Gastroesophageal sphincter (tissue), 3 donors: Measurements from ENCODE around the gene LRRC46.
A peak's percentile ranks its signal among the peaks of the same experiment; 100 is the strongest.

Experiments
- POLR2AphosphoS5 ChIP-seq: sonication (generic); formaldehyde crosslinking; IDR thresholded peaks from one replicate; pipeline ENCODE4 v1.6.1; 2017; ENCODE audit warnings: antibody characterized with exemption
- TF ChIP-seq, protein P1 (sequence below), 4 experiments: fragments of 200-600 bp in 2 of 4; fragments of 450-650 bp in 2 of 4; sonication (generic) in 1 of 4; IDR thresholded peaks; one replicate each; pipeline ENCODE4 v1.5.1; 2017 to 2019; ENCODE audit warnings: antibody characterized with exemption in 4 of 4, mild to moderate bottlenecking in 2 of 4, moderate library complexity in 2 of 4

DNA sequence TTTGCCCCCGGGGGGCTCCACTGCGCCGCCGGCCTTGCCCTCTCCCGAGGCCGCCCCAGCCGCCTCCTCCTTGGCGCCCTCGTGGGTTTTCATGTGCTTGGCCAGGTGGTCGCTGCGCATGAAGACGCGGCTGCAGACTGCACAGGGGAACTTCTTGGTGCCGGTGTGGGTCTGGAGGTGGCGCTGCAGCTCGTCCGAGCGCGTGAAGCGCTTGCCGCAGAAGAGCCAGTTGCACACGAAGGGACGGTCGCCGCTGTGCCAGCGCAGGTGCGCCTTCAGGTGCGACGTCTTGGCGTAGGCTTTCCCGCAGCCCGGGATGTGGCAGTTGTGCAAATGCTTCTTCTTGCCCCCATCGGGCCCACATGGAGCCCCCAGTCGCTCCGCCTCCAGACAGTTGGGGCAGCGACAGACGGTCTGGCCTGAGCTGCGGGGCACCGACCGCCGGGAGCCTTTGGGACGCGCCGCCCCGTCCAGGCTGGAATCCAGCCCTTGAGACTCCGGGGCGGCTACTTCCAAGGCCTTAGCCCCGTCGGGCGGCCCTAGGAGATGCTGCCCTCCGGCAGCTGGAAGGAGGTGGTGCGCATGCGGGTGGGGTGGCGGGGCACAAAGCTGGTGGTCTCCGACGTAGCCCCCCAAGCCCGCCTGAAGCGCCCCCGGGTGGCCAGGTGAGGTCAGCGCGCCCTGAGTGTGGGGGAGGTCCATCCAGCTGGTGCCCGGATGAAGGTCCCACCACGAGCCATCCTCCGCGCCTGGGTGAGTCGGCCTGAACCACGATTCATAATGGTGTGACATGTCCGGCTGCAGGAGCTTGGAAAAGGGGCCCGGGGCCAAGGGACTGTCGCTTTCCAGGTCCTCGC lies 16.1 kb downstream of the LRRC46 start:
- TF ChIP-seq, protein P1, sequence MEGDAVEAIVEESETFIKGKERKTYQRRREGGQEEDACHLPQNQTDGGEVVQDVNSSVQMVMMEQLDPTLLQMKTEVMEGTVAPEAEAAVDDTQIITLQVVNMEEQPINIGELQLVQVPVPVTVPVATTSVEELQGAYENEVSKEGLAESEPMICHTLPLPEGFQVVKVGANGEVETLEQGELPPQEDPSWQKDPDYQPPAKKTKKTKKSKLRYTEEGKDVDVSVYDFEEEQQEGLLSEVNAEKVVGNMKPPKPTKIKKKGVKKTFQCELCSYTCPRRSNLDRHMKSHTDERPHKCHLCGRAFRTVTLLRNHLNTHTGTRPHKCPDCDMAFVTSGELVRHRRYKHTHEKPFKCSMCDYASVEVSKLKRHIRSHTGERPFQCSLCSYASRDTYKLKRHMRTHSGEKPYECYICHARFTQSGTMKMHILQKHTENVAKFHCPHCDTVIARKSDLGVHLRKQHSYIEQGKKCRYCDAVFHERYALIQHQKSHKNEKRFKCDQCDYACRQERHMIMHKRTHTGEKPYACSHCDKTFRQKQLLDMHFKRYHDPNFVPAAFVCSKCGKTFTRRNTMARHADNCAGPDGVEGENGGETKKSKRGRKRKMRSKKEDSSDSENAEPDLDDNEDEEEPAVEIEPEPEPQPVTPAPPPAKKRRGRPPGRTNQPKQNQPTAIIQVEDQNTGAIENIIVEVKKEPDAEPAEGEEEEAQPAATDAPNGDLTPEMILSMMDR (IDR thresholded peaks at IDR 0.05), result peak in 1 of 4 experiments; percentile 29
- no peak for TF ChIP-seq POLR2AphosphoS5
